Prostate gland (tissue), 2 donors: ENCODE results near the gene HOXC5. TPM values are rescaled to one million over a fixed set of nuclear protein-coding genes. Genes with fewer than 3 reads are reported as not detected.

Experiments
- DNase-seq: peaks from one replicate; pipeline ENCODE4 v3.0.0-alpha.2; 2019; ENCODE audit warnings: low spot score
- H3K27ac ChIP-seq, 2 donors: fragments of 200-600 bp; sonication (generic); 2 replicates each; pipeline ENCODE4 v1.5.1; 2017 to 2019
- H3K27me3 ChIP-seq: fragments of 200-600 bp; sonication (generic); replicated peaks from 2 replicates; pipeline ENCODE4 v1.5.1; 2019; ENCODE audit not compliant: insufficient read depth
- H3K36me3 ChIP-seq, 2 donors: fragments of 200-600 bp; sonication (generic); 1 replicate in 1 of 2; 2 replicates in 1 of 2; pipeline versions ENCODE4 v1.5.1 to v1.8.1; 2017 to 2019
- H3K4me1 ChIP-seq: fragments of 200-600 bp; sonication (generic); replicated peaks from 2 replicates; pipeline ENCODE4 v1.5.1; 2019
- H3K4me3 ChIP-seq, 2 donors: fragments of 200-600 bp; sonication (generic); 2 replicates each; pipeline ENCODE4 v1.5.1; 2017 to 2019
- H3K9me3 ChIP-seq: fragments of 200-600 bp; sonication (generic); 2 replicates; pipeline ENCODE4 v1.5.1; 2017
- POLR2A ChIP-seq: fragments of 450-650 bp; IDR thresholded peaks from one replicate; pipeline ENCODE4 v1.6.1; 2016; ENCODE audit warnings: antibody characterized with exemption, mild to moderate bottlenecking
- POLR2AphosphoS5 ChIP-seq: sonication (generic); formaldehyde crosslinking; IDR thresholded peaks from one replicate; pipeline ENCODE4 v1.6.1; 2017; ENCODE audit warnings: antibody characterized with exemption
- WGBS: methylation state at CpG from one replicate; pipeline ENCODE4 v1.1.5; 2018; 5-methylcytosine and 5-hydroxymethylcytosine counted together
- intact Hi-C: fragments of 100-400 bp; cut with DNase I; formaldehyde crosslinking; loops from one replicate; pipeline ENCODE4 v1.14.2; 2022
- total RNA-seq, 2 donors: library from RNA; depleted of rRNA; stranded (reverse); fragments of >200 nt; gene quantifications; one replicate each; pipeline ENCODE4 v1.1.0, GENCODE V29; 2016
- TF ChIP-seq, protein P1 (sequence below), 4 experiments: fragments of 200-600 bp in 2 of 4; fragments of 450-650 bp in 2 of 4; sonication (generic) in 2 of 4; IDR thresholded peaks; 1 replicate in 3 of 4; 2 replicates in 1 of 4; pipeline ENCODE4 v1.5.1; 2016 to 2019; ENCODE audit warnings: antibody characterized with exemption in 4 of 4, mild to moderate bottlenecking in 2 of 4, moderate library complexity in 2 of 4

Gene HOXC5
- total RNA-seq, 2 donors from 2014 or later, result 2.8 TPM; not detected in 1

DNA sequence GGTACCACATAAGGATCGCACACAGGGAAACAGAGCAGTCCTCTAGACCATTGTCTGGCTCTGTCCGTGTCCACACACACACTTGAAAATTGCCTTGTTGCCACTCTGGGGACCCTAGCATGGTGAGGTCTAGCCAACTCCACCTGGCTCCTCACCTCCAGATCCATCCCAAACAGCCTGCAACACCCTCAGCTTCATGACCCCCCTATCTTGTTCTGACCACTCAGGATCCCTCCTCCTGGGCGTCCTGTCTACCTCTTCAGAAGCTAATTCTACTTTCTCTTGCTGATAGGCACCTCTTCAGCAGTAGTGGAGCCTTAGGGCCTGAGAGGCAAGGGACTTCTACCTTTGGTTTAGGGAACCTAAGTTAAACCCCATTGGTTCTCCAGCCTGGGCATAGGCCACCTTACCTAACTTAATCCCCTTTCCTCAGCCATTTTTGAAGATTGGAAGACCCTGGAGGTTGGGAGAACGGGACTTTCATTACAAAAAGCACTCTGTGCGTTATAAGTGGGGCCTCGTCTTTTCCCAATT is 697 bp upstream of the HOXC5 start:
- Histone ChIP-seq H3K4me1 (peaks cover 9% of the 10 kb centered on the region), H3K4me3 (no peak overlapping the region), H3K36me3 (no peaks in the 10 kb centered on the region), H3K27me3 (peaks cover 75% of the 10 kb centered on the region), H3K27ac (no peak overlapping the region), H3K9me3 (no peaks in the 10 kb centered on the region)
- TF ChIP-seq, protein P1, sequence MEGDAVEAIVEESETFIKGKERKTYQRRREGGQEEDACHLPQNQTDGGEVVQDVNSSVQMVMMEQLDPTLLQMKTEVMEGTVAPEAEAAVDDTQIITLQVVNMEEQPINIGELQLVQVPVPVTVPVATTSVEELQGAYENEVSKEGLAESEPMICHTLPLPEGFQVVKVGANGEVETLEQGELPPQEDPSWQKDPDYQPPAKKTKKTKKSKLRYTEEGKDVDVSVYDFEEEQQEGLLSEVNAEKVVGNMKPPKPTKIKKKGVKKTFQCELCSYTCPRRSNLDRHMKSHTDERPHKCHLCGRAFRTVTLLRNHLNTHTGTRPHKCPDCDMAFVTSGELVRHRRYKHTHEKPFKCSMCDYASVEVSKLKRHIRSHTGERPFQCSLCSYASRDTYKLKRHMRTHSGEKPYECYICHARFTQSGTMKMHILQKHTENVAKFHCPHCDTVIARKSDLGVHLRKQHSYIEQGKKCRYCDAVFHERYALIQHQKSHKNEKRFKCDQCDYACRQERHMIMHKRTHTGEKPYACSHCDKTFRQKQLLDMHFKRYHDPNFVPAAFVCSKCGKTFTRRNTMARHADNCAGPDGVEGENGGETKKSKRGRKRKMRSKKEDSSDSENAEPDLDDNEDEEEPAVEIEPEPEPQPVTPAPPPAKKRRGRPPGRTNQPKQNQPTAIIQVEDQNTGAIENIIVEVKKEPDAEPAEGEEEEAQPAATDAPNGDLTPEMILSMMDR (IDR thresholded peaks at IDR 0.05), result no peak
- TF ChIP-seq POLR2AphosphoS5 (no peak), POLR2A (no peak)
- no peak for DNase-seq
- 32% methylated on average over 6 of the region's 6 CpGs for WGBS
- intact Hi-C loops, result no loop called here

DNA sequence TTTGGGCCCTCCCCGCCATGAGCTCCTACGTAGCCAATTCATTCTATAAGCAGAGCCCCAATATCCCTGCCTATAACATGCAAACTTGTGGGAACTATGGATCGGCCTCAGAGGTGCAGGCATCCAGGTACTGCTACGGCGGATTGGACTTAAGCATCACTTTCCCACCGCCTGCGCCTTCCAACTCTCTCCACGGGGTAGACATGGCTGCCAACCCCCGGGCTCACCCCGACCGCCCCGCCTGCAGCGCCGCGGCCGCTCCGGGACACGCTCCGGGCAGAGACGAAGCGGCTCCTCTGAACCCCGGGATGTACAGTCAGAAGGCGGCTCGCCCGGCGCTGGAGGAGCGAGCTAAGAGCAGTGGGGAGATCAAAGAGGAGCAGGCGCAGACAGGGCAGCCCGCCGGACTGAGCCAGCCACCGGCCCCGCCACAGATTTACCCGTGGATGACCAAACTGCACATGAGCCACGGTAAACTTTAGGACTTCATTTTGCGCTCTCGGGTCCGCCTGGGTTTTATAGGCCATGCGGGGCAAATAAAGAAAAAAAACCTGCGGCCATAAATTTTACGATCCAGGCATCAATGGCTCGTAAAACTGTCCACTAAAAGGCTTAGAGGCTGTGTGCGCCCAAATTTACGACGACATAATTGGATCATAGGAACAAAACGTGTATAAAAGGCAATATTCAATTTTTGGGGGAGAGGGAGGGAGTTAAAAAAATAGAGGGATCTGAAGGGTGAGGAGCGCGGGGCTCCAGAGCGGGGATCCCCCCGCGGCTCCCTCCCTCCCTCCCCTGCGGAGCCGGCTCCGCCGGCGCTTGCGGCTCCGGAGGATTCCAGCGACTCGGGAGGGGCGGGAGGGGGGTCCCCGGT is 493 bp downstream of the HOXC5 start:
- Histone ChIP-seq H3K4me1 (peaks cover 9% of the 10 kb centered on the region), H3K4me3 (no peak overlapping the region), H3K36me3 (no peaks in the 10 kb centered on the region), H3K27ac (no peak overlapping the region), H3K9me3 (no peaks in the 10 kb centered on the region), H3K27me3 (peaks cover 70% of the 10 kb centered on the region)
- peak; percentile 46 for DNase-seq
- intact Hi-C loops, result no loop called here
- TF ChIP-seq POLR2AphosphoS5, result peak; percentile 74
- TF ChIP-seq, protein P1 (IDR thresholded peaks at IDR 0.05), result no peak
- 2% methylated on average over 38 of the region's 61 CpGs for WGBS

DNA sequence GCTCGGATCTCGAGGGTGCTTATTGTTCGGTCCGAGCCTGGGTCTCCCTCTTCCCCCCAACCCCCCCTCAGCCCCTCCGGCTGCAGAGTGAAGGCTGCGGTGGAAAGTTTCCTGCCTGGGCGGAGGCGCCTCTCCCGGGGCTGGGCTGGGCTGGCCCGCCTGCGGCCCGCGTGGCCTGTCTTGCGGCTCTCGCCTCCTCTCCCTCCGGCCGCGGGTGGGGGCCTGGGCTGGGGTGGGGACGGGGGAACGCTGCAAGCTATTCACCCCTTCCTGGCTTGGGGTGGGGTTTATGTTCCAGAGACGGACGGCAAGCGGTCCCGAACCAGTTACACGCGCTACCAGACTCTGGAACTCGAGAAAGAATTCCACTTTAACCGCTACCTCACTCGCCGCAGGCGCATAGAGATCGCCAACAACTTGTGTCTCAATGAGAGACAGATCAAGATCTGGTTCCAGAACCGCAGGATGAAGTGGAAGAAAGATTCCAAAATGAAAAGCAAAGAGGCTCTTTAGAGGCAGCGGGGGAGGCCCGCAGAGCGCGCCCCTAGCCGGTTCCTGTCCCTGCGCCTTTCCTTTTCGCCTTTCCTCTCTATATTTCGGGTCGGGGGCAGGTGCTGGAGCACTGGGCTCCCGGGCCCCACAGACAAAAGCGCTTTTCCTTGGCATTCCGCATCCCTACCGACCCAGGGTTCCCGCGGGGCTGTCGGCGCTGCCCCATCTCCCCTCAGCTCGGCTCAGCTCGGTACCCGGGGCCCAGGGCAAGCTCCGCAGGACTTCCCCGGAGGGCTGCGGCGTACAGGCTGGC is 1.3 kb downstream of the HOXC5 start:
- H3K27ac ChIP-seq, result no peak overlapping the region
- no peak overlapping the region for H3K4me3 ChIP-seq
- TF ChIP-seq POLR2AphosphoS5 (no peak), POLR2A (no peak)
- TF ChIP-seq, protein P1 (IDR thresholded peaks at IDR 0.05), result no peak
- peaks cover 66% of the 10 kb centered on the region for H3K27me3 ChIP-seq
- 5% methylated on average over 49 of the region's 57 CpGs for WGBS
- intact Hi-C loops, result no loop called here
- H3K36me3 ChIP-seq, result no peaks in the 10 kb centered on the region
- H3K9me3 ChIP-seq, result no peaks in the 10 kb centered on the region
- peaks cover 9% of the 10 kb centered on the region for H3K4me1 ChIP-seq
- DNase-seq, result no peak

DNA sequence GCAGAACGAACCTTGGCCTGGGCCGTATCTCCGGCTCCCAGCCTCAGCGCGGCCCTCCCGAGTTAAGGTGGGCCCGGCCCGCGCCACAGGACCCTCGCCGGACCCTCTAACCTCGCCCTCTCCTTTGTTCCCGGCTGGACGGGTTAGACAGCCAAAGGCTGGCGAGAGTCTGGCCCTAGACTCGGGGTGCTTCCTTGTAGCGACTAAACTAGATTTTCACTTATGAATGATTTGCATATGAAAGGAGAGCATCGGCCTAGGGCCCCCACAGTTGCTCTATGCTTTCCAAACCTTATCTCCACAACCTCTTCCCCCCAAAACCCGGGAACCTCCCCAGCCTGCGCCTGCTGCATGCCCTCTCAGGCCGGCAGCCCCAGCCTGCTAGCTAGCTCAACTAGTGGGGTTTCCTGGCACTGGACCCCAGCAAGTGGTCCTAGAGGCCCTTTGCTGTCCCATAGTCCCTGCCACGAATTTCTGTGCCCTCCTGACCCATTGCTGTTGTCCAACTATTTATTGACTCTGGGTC is 2.0 kb downstream of the HOXC5 start:
- DNase-seq, result no peak
- 46% methylated on average over 11 of the region's 22 CpGs for WGBS
- TF ChIP-seq POLR2A, result no peak
- TF ChIP-seq, protein P1 (IDR thresholded peaks at IDR 0.05), result no peak
- TF ChIP-seq POLR2AphosphoS5, result no peak
- intact Hi-C loops, result no loop called here
- Histone ChIP-seq H3K9me3 (no peaks in the 10 kb centered on the region), H3K27ac (no peak overlapping the region), H3K36me3 (no peaks in the 10 kb centered on the region), H3K4me3 (no peak overlapping the region), H3K4me1 (peaks cover 9% of the 10 kb centered on the region), H3K27me3 (peaks cover 65% of the 10 kb centered on the region)
